SJCRH30 (cell line): Measurements from ENCODE around the gene NUDT5. TPM values are rescaled to one million over a fixed set of nuclear protein-coding genes. Genes with fewer than 3 reads are reported as not detected.
A peak's percentile ranks its signal among the peaks of the same experiment; 100 is the strongest.
"Not testable (repeated sequence)": the region's sequence is repeated elsewhere in the genome, so short reads cannot be mapped to it uniquely, and the experiment has no call there.

ENCODE experiments used
- DNase-seq, 2 experiments: peaks; one replicate each; pipeline ENCODE4 v3.0.0-alpha.2; 2015 to 2020
- H3K27ac ChIP-seq: fragments of 250-450 bp; sonication (Bioruptor Pico); 2 replicates; pipeline ENCODE4 v1.5.1; 2020; ENCODE audit warnings: mild to moderate bottlenecking, moderate library complexity
- H3K27me3 ChIP-seq: fragments of 250-450 bp; sonication (Bioruptor Pico); 2 replicates; pipeline ENCODE4 v1.5.1; 2020; ENCODE audit warnings: mild to moderate bottlenecking, moderate library complexity
- H3K36me3 ChIP-seq: fragments of 250-450 bp; sonication (Bioruptor Pico); 2 replicates; pipeline ENCODE4 v1.5.1; 2020; ENCODE audit warnings: mild to moderate bottlenecking, moderate library complexity
- H3K4me1 ChIP-seq: fragments of 250-450 bp; sonication (Bioruptor Pico); 2 replicates; pipeline ENCODE4 v1.5.1; 2020; ENCODE audit warnings: mild to moderate bottlenecking, moderate library complexity
- H3K4me3 ChIP-seq: fragments of 250-450 bp; sonication (Bioruptor Pico); 2 replicates; pipeline ENCODE4 v1.5.1; 2020; ENCODE audit warnings: mild to moderate bottlenecking, moderate library complexity
- H3K9me3 ChIP-seq: fragments of 250-450 bp; sonication (Bioruptor Pico); replicated peaks from 2 replicates; pipeline ENCODE4 v1.5.1; 2020; ENCODE audit warnings: mild to moderate bottlenecking, moderate library complexity
- total RNA-seq: library from RNA; depleted of rRNA; stranded (reverse); fragments of >200 nt; shearing (Covaris generic); gene quantifications from 2 replicates; pipeline ENCODE4 v1.2.3, GENCODE V29; 2014; rRNA removed

The NUDT5 gene
- total RNA-seq = 55.8 and 57.3 TPM in 2 replicates

- Histone ChIP-seq H3K4me3 (peak within 1 kb of the TSS; percentile 82), H3K36me3 (peaks cover 13% of the 10 kb centered on the region), H3K27me3 (no peaks in the 10 kb centered on the region), H3K9me3 (no peaks in the 10 kb centered on the region), H3K4me1 (peaks cover 13% of the 10 kb centered on the region), H3K27ac (peak within 1 kb of the TSS; percentile 86)
- DNase-seq = peak; percentile 87 to 88
Measured at GRCh38 chr10:12195603-12196506, at the start of gene NUDT5, which contains the start of gene CDC123. NUDT5 (minus strand) TSS chr10:12195891; CDS start chr10:12186291, 9,600 bp downstream. CDC123 (plus strand) TSS chr10:12196188; CDS start chr10:12196246, 58 bp downstream.

DNA sequence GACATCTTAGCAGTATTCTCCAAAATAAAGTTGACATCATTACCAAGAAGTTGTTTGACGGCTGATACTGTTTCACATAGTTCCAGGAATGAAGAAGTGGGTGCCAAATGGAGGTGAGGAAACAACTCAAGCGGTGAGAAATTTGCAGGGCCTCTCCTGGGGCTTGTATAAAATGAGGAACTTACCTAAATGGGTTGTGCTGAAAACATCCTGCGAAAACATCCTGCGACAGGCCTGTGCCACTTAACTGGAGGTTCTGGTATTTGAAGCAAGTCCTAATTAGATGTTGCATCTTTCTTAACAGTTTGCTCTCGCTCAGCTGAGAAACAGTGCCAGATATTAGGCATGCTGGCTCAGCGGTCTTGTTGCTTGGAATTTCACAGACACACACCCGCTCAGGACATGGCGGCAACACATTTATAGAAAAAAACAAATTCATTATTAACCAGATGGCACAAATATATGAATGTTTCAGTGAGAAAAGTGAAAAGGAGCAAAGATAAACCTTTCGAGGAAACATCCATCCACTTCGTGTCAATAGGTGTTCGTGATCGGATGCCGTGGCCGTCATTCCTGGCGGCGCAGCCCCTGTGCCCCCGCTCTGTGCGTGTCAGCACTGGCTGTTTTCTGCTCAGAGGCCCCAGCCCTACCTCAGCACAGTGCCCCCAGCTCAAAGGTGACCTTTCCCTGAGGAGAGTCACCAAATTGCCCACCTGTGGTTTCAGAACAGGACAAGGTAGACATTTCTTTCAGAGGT lies 48.4 kb upstream of the NUDT5 start:
- DNase-seq = no peak
- Histone ChIP-seq H3K4me1 (no peaks in the 10 kb centered on the region), H3K9me3 (no peaks in the 10 kb centered on the region), H3K36me3 (peaks cover 12% of the 10 kb centered on the region), H3K27ac (no peak overlapping the region), H3K4me3 (no peak overlapping the region), H3K27me3 (no peaks in the 10 kb centered on the region)

DNA sequence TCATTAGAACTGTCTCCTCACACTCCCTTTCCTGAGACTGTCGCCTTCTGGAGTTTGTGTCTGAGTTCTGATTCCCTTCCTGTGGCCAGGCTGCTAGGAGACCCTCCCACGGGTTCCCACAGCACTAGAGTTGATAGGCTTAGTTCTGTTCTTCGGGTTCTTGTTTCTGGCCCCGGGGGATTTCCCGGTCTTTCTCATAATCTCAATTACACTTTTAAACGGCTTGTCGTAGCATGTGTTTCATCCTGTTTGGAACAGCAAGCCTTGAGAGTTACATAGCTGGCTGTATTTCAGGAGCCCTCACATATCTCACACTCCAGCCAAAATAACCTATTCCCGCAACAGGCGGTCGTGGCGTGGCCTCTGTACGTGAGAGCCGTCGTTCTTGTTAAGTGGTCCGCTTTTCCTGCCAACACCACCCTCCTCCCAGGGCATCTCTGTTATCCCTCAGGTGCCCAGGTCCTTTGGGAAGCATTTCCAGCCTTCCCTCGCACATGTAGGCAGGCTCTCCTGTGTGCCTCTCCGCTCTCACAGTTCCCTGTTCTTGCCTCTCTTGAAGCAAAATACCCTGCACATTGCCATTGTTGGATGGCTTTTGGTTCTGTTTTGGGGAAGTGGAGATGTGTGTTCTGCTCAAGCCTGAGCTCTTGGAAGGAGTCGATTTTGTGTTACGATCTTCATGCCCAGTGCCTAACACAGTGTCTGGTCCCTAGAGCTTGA lies 46.3 kb upstream of the NUDT5 start:
- no peak overlapping the region for H3K27ac ChIP-seq
- H3K4me3 ChIP-seq = no peak overlapping the region
- no peaks in the 10 kb centered on the region for H3K9me3 ChIP-seq
- H3K4me1 ChIP-seq = no peaks in the 10 kb centered on the region
- H3K36me3 ChIP-seq = peaks cover 18% of the 10 kb centered on the region
- H3K27me3 ChIP-seq = no peaks in the 10 kb centered on the region
- DNase-seq = peak in 1 of 2 experiments; percentile 15

DNA sequence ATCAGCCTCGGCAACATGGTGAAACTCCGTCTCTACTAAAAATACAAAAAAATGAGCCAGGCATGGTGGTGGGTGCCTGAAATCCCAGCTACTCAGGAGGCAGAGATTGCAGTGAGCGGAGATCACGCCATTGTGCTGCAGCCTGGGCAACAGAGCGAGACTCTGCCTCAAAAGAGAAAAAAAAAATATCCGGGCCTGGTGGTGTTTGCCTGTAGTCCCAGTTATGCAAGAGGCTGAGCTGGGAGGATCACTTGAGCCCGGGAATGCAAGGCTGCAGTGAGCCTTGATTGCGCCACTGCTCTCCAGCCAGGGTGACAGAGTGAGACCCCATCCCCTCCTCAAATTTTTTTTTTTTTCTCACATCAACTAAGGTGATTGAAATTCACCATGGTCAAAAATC lies 43.1 kb upstream of the NUDT5 start:
- no peak overlapping the region for H3K4me3 ChIP-seq
- DNase-seq = no peak
- no peaks in the 10 kb centered on the region for H3K9me3 ChIP-seq
- no peak overlapping the region for H3K27ac ChIP-seq
- no peaks in the 10 kb centered on the region for H3K4me1 ChIP-seq
- no peaks in the 10 kb centered on the region for H3K27me3 ChIP-seq
- H3K36me3 ChIP-seq = peaks cover 26% of the 10 kb centered on the region

DNA sequence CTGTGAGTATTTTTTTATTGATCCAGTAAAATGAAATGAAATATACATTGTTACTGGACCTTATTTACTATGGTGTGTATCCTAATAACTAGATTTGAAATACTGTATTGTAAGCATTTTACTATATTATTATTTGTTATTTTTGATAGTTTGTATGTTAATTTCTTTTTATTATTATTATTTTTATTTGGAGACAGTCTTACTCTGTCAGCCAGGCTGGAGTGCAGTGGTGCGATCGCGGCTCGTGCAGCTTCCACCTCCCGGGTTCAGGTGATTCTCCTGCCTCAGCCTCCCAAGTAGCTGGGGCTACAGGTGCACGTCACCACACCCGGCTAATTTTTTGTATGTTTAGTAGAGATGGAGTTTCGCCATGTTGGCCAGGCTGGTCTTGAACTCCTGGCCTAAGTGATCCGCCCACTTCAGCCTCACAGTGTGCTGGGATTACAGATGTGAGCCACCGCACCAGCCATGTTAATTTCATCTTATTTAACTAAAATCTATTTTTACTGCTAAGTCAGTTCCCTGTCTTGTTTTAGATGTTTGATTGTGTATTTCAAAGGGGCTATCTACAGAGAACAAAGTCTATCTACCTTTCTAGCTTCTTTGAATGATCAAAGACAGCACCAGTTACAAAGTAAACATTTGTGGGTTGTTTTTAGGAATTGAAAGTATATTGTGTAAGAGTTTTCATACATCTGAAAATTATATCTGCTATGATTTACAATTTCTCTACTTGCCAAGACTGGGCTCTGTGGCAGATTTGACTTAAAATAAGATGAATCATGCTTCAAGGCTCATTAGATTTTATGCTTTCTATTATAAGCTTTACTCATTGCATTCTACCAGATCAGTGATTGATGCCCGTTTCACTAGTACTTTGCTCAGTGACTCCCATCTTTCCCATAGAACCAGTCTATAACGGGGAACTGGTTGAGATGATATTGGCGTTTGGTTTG lies 41.9 kb upstream of the NUDT5 start:
- Histone ChIP-seq H3K36me3 (peaks cover 26% of the 10 kb centered on the region), H3K4me3 (no peak overlapping the region), H3K4me1 (no peaks in the 10 kb centered on the region), H3K27me3 (no peaks in the 10 kb centered on the region), H3K27ac (no peak overlapping the region), H3K9me3 (no peaks in the 10 kb centered on the region)
- no peak for DNase-seq

- Histone ChIP-seq H3K36me3 (peaks cover 29% of the 10 kb centered on the region), H3K27me3 (no peaks in the 10 kb centered on the region), H3K27ac (no peak overlapping the region), H3K9me3 (no peaks in the 10 kb centered on the region), H3K4me3 (no peak overlapping the region), H3K4me1 (no peaks in the 10 kb centered on the region)
- DNase-seq = no peak
Measured at GRCh38 chr10:12235796-12236195, 40.1 kb upstream of the NUDT5 start.

DNA sequence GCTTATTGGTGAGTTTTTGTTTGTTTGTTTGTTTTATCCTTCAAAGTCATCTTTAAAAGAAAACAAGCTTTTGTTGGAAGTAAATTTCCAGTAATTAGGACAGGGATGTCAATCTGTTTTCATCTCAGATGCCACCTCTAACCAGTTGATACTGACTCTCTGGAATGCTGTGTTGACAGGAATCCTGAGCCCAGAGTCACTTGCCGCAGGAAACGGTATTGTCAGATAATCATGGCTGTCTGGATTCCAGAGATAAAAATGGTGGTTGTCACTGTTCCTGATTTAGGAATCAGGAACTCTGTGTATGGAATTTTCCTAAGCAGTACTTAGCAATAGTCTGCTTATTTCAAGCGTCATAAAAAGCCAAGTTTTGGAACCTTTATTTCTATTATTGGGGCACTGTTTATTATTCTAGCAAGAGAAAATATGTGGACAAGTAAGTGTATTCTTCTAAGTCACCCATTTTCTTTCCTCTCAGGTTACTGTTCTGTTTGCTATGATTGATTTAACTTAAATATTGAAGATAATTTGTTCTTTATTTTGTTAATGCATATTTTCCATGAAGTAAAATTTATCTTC lies 39.5 kb upstream of the NUDT5 start:
- H3K36me3 ChIP-seq = peaks cover 34% of the 10 kb centered on the region

GRCh38 chr10:12234687-12235086 lies 39.0 kb upstream of the NUDT5 start:
- not testable (repeated sequence) for H3K27ac ChIP-seq, H3K4me1 ChIP-seq, H3K9me3 ChIP-seq, H3K27me3 ChIP-seq, DNase-seq, H3K4me3 ChIP-seq
- peaks cover 34% of the 10 kb centered on the region for H3K36me3 ChIP-seq

More for the DNA sequence above, 39.5 kb upstream of the NUDT5 start:
- no peak for DNase-seq
- Histone ChIP-seq H3K4me1 (no peaks in the 10 kb centered on the region), H3K27me3 (no peaks in the 10 kb centered on the region), H3K27ac (no peak overlapping the region), H3K9me3 (no peaks in the 10 kb centered on the region), H3K4me3 (no peak overlapping the region)

GRCh38 chr10:12228851-12229250 lies 33.2 kb upstream of the NUDT5 start:
- H3K27me3 ChIP-seq = no peaks in the 10 kb centered on the region
- H3K27ac ChIP-seq = no peak overlapping the region
- H3K4me3 ChIP-seq = no peak overlapping the region
- H3K9me3 ChIP-seq = no peaks in the 10 kb centered on the region
- H3K36me3 ChIP-seq = peaks cover 27% of the 10 kb centered on the region
- no peaks in the 10 kb centered on the region for H3K4me1 ChIP-seq
- no peak for DNase-seq

DNA sequence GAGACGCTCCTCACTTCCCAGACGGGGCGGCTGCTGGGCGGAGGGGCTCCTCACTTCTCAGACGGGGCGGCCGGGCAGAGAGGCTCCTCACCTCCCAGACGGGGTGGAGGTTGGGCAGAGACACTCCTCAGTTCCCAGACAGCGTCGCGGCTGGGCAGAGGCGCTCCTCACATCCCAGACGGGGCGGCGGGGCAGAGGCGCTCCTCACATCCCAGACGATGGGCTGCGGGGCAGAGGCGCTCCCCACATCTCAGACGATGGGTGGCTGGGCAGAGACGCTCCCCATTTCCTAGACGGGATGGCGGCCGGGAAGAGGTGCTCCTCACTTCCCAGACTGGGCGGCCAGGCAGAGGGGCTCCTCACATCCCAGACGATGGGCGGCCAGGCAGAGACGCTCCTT lies 30.7 kb upstream of the NUDT5 start:
- not testable (repeated sequence) for H3K4me3 ChIP-seq

DNA sequence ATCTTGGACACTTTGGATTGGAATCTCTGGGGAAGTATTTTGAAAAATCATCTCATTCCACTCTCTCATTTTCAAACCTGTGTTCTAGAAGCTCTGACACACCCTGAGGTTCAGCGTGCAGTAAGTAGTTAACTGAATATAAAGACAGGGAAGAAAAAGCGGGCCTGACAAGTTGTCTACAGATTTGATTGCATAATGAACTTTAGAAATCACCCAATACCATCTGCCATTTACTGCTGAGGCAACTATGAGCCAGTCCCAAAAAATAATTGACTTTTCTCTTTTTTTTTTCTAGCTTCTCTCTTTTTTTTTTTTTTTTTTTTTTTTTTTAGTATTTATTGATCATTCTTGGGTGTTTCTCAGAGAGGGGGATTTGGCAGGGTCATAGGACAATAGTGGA lies 29.8 kb upstream of the NUDT5 start:
- Histone ChIP-seq H3K4me1 (no peaks in the 10 kb centered on the region), H3K36me3 (peaks cover 30% of the 10 kb centered on the region), H3K9me3 (no peaks in the 10 kb centered on the region), H3K27me3 (no peaks in the 10 kb centered on the region), H3K4me3 (no peak overlapping the region), H3K27ac (no peak overlapping the region)
- DNase-seq = no peak

More for the DNA sequence above, 30.7 kb upstream of the NUDT5 start:
- DNase-seq, H3K4me1 ChIP-seq, H3K27me3 ChIP-seq, H3K27ac ChIP-seq, H3K9me3 ChIP-seq: not testable (repeated sequence)
- peaks cover 37% of the 10 kb centered on the region for H3K36me3 ChIP-seq

GRCh38 chr10:12221323-12222298 lies 25.9 kb upstream of the NUDT5 start:
- peak in 1 of 2 experiments; percentile 16 for DNase-seq
- H3K4me3 ChIP-seq = no peak overlapping the region
- peaks cover 51% of the 10 kb centered on the region for H3K36me3 ChIP-seq

More at GRCh38 chr10:12221323-12222298, 25.9 kb upstream of the NUDT5 start:
- Histone ChIP-seq H3K27me3 (no peaks in the 10 kb centered on the region), H3K9me3 (no peaks in the 10 kb centered on the region), H3K27ac (no peak overlapping the region), H3K4me1 (no peaks in the 10 kb centered on the region)
